ENCODE measurements around the gene SCAPER. TPM values are rescaled to one million over a fixed set of nuclear protein-coding genes. Genes with fewer than 3 reads are reported as not detected.

The SCAPER gene
- total and polyA plus RNA-seq, 4 donors = 3.3 to 18.0 (median 9.9) TPM

DNA sequence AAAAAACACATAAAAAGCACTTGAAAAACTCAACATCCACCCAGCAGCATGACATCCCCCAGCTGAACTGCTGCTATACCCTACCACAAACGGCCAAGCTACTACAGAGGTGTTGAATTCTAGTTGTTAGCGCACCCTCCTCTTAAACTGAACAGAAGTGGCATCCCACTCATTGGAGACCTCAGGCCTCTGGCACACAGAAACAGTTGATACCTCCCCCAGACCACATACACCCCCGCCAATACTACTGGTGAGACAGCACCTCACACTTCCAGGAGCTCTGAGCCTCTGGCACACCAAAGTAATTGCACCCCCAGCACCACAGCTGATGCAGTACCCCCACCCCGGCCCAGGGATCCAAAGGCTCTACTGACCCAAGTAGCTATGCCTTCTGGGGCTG is 190.2 kb downstream of the SCAPER start:
- WGBS = 87% methylated on average over 4 of the region's 4 CpGs
- Histone ChIP-seq H3K4me1 (ENCODE audit: control insufficient read depth in 4 of 4, insufficient read depth in 4 of 4, low read length in 3 of 4) (no peaks in the 10 kb centered on the region), H3K9me3 (ENCODE audit: control insufficient read depth in 4 of 4, low read length in 3 of 4) (peaks cover 0 to 2% (median 0%) of the 10 kb centered on the region in 4 donors), H3K9ac (ENCODE audit: low read depth in 1 of 2, low read length in 2 of 2) (no peak overlapping the region), H3K4me3 (ENCODE audit: low read depth in 1 of 3, low read length in 3 of 3) (no peak overlapping the region), H3K36me3 (ENCODE audit: control insufficient read depth in 4 of 4, insufficient read depth in 3 of 4, low read depth in 1 of 4, low read length in 3 of 4) (peaks cover 0 to 2% (median under 1%) of the 10 kb centered on the region in 4 donors), H3K27ac (ENCODE audit: low read depth in 1 of 2, low read length in 2 of 2) (no peak overlapping the region), H3K27me3 (ENCODE audit: control insufficient read depth in 4 of 4, insufficient read depth in 4 of 4, low read length in 3 of 4) (no peaks in the 10 kb centered on the region)
- TF ChIP-seq RAD21 (IDR thresholded peaks at IDR 0.05) = no peak
- TF ChIP-seq JUND (IDR thresholded peaks at IDR 0.05) = no peak
- TF ChIP-seq, protein P1, sequence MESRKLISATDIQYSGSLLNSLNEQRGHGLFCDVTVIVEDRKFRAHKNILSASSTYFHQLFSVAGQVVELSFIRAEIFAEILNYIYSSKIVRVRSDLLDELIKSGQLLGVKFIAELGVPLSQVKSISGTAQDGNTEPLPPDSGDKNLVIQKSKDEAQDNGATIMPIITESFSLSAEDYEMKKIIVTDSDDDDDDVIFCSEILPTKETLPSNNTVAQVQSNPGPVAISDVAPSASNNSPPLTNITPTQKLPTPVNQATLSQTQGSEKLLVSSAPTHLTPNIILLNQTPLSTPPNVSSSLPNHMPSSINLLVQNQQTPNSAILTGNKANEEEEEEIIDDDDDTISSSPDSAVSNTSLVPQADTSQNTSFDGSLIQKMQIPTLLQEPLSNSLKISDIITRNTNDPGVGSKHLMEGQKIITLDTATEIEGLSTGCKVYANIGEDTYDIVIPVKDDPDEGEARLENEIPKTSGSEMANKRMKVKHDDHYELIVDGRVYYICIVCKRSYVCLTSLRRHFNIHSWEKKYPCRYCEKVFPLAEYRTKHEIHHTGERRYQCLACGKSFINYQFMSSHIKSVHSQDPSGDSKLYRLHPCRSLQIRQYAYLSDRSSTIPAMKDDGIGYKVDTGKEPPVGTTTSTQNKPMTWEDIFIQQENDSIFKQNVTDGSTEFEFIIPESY (IDR thresholded peaks at IDR 0.05) = no peak
- TF ChIP-seq, protein P2, sequence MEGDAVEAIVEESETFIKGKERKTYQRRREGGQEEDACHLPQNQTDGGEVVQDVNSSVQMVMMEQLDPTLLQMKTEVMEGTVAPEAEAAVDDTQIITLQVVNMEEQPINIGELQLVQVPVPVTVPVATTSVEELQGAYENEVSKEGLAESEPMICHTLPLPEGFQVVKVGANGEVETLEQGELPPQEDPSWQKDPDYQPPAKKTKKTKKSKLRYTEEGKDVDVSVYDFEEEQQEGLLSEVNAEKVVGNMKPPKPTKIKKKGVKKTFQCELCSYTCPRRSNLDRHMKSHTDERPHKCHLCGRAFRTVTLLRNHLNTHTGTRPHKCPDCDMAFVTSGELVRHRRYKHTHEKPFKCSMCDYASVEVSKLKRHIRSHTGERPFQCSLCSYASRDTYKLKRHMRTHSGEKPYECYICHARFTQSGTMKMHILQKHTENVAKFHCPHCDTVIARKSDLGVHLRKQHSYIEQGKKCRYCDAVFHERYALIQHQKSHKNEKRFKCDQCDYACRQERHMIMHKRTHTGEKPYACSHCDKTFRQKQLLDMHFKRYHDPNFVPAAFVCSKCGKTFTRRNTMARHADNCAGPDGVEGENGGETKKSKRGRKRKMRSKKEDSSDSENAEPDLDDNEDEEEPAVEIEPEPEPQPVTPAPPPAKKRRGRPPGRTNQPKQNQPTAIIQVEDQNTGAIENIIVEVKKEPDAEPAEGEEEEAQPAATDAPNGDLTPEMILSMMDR (IDR thresholded peaks at IDR 0.05; ENCODE audit: low read depth, low read length, missing input control) = no peak
- TF ChIP-seq GABPA (IDR thresholded peaks at IDR 0.05 in 1 of 2, conservative IDR thresholded peaks at IDR 0.05 in 1 of 2) = no peak
- TF ChIP-seq HNF4G (IDR thresholded peaks at IDR 0.05) = no peak
- no peak for TF ChIP-seq RXRA (IDR thresholded peaks at IDR 0.05)
- TF ChIP-seq, protein P3, sequence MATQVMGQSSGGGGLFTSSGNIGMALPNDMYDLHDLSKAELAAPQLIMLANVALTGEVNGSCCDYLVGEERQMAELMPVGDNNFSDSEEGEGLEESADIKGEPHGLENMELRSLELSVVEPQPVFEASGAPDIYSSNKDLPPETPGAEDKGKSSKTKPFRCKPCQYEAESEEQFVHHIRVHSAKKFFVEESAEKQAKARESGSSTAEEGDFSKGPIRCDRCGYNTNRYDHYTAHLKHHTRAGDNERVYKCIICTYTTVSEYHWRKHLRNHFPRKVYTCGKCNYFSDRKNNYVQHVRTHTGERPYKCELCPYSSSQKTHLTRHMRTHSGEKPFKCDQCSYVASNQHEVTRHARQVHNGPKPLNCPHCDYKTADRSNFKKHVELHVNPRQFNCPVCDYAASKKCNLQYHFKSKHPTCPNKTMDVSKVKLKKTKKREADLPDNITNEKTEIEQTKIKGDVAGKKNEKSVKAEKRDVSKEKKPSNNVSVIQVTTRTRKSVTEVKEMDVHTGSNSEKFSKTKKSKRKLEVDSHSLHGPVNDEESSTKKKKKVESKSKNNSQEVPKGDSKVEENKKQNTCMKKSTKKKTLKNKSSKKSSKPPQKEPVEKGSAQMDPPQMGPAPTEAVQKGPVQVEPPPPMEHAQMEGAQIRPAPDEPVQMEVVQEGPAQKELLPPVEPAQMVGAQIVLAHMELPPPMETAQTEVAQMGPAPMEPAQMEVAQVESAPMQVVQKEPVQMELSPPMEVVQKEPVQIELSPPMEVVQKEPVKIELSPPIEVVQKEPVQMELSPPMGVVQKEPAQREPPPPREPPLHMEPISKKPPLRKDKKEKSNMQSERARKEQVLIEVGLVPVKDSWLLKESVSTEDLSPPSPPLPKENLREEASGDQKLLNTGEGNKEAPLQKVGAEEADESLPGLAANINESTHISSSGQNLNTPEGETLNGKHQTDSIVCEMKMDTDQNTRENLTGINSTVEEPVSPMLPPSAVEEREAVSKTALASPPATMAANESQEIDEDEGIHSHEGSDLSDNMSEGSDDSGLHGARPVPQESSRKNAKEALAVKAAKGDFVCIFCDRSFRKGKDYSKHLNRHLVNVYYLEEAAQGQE (IDR thresholded peaks at IDR 0.05) = no peak
- TF ChIP-seq FOXA1 (IDR thresholded peaks at IDR 0.05) = no peak
- TF ChIP-seq EGR1 (IDR thresholded peaks at IDR 0.05; ENCODE audit: low read depth in 2 of 2) = no peak
- TF ChIP-seq, protein P4, sequence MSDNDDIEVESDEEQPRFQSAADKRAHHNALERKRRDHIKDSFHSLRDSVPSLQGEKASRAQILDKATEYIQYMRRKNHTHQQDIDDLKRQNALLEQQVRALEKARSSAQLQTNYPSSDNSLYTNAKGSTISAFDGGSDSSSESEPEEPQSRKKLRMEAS (IDR thresholded peaks at IDR 0.05) = no peak
- TF ChIP-seq HNF4A (conservative IDR thresholded peaks at IDR 0.05) = no peak
- no peak for DNase-seq (ENCODE audit: low spot score)

DNA sequence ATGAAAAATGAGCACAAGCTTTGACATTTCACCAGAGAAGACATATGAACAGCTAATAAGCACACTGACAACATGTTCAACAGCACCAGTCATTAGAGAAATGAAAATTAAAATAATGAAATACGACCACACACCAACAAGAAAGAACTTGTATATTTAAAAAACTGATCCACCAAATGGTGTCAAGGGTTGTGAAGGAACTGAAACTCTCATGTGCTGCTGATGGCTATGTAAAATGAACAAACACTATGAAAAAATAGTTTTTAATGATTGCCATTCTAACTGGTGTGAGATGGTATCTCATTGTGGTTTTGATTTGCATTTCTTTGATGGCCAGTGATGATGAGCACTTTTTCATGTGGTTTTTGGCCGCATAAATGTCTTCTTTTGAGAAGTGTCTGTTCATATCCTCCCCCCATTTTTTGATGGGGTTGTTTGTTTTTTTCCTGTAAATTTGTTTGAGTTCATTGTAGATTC is 193.8 kb downstream of the SCAPER start:
- Histone ChIP-seq H3K27ac (ENCODE audit: low read depth in 1 of 2, low read length in 2 of 2) (no peak overlapping the region), H3K36me3 (ENCODE audit: control insufficient read depth in 4 of 4, insufficient read depth in 3 of 4, low read depth in 1 of 4, low read length in 3 of 4) (peaks cover 0 to 2% (median 0%) of the 10 kb centered on the region in 4 donors), H3K4me3 (ENCODE audit: low read depth in 1 of 3, low read length in 3 of 3) (no peak overlapping the region), H3K9ac (ENCODE audit: low read depth in 1 of 2, low read length in 2 of 2) (no peak overlapping the region), H3K9me3 (ENCODE audit: control insufficient read depth in 4 of 4, low read length in 3 of 4) (peaks cover 0 to 2% (median 0%) of the 10 kb centered on the region in 4 donors), H3K27me3 (ENCODE audit: control insufficient read depth in 4 of 4, insufficient read depth in 4 of 4, low read length in 3 of 4) (no peaks in the 10 kb centered on the region), H3K4me1 (ENCODE audit: control insufficient read depth in 4 of 4, insufficient read depth in 4 of 4, low read length in 3 of 4) (no peaks in the 10 kb centered on the region)
- no peak for DNase-seq (ENCODE audit: low spot score)
- WGBS = 83% methylated on average over 2 of the region's 2 CpGs
- no peak for TF ChIP-seq EGR1 (IDR thresholded peaks at IDR 0.05; ENCODE audit: low read depth in 2 of 2)
- TF ChIP-seq, protein P2 (IDR thresholded peaks at IDR 0.05; ENCODE audit: low read depth, low read length, missing input control) = no peak
- no peak for TF ChIP-seq RXRA (IDR thresholded peaks at IDR 0.05)
- TF ChIP-seq GABPA (IDR thresholded peaks at IDR 0.05 in 1 of 2, conservative IDR thresholded peaks at IDR 0.05 in 1 of 2) = no peak
- TF ChIP-seq RAD21 (IDR thresholded peaks at IDR 0.05) = no peak
- no peak for TF ChIP-seq TAF1 (conservative IDR thresholded peaks at IDR 0.05)
- no peak for TF ChIP-seq SP1 (IDR thresholded peaks at IDR 0.05)
- TF ChIP-seq, protein P4 (IDR thresholded peaks at IDR 0.05) = no peak
- no peak for TF ChIP-seq FOXA2 (IDR thresholded peaks at IDR 0.05)
- no peak for TF ChIP-seq HNF4A (conservative IDR thresholded peaks at IDR 0.05)
- TF ChIP-seq JUND (IDR thresholded peaks at IDR 0.05) = no peak
- no peak for TF ChIP-seq YY1 (IDR thresholded peaks at IDR 0.05)
- TF ChIP-seq, protein P5, sequence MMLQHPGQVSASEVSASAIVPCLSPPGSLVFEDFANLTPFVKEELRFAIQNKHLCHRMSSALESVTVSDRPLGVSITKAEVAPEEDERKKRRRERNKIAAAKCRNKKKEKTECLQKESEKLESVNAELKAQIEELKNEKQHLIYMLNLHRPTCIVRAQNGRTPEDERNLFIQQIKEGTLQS (IDR thresholded peaks at IDR 0.05) = no peak
